Fibroblast of skin of left quadriceps (primary cell): Measurements from ENCODE around the gene ARPP21.

Source experiments
- DNase-seq, 2 experiments: peaks; one replicate each; pipeline ENCODE4 v3.0.0-alpha.2; 2013; ENCODE audit warnings: low read depth in 2 of 2

The ARPP21 gene

GRCh38 chr3:35641920-35642527, 2.7 kb downstream of the ARPP21 start:
- DNase-seq = no peak

GRCh38 chr3:35643495-35643894, 4.2 kb downstream of the ARPP21 start:
- DNase-seq = no peak

- no peak for DNase-seq
Observed at GRCh38 chr3:35644451-35644850, 5.1 kb downstream of the ARPP21 start.

GRCh38 chr3:35645189-35645588, 5.9 kb downstream of the ARPP21 start:
- DNase-seq = no peak

GRCh38 chr3:35646081-35646480, 6.8 kb downstream of the ARPP21 start:
- no peak for DNase-seq

- no peak for DNase-seq
Observed at GRCh38 chr3:35647461-35647860, 8.1 kb downstream of the ARPP21 start.

- DNase-seq = no peak
Observed at GRCh38 chr3:35648347-35648746, 9.0 kb downstream of the ARPP21 start.

- no peak for DNase-seq
Observed at GRCh38 chr3:35649405-35649804, 10.1 kb downstream of the ARPP21 start.

GRCh38 chr3:35651426-35651825, 12.1 kb downstream of the ARPP21 start:
- no peak for DNase-seq

GRCh38 chr3:35651851-35652250, 12.5 kb downstream of the ARPP21 start:
- no peak for DNase-seq

- no peak for DNase-seq
Observed at GRCh38 chr3:35653347-35653746, 14.0 kb downstream of the ARPP21 start.

- no peak for DNase-seq
Observed at GRCh38 chr3:35654476-35654875, 15.2 kb downstream of the ARPP21 start.

- DNase-seq = no peak
Observed at GRCh38 chr3:35658686-35659085, 19.4 kb downstream of the ARPP21 start.

- DNase-seq = no peak
Observed at GRCh38 chr3:35659768-35660167, 20.4 kb downstream of the ARPP21 start.

GRCh38 chr3:35663471-35663870, 24.1 kb downstream of the ARPP21 start:
- no peak for DNase-seq

- DNase-seq = no peak
Observed at GRCh38 chr3:35664460-35664919, 25.2 kb downstream of the ARPP21 start.

GRCh38 chr3:35665390-35666055, 26.2 kb downstream of the ARPP21 start:
- DNase-seq = no peak

- no peak for DNase-seq
Observed at GRCh38 chr3:35666888-35667287, 27.6 kb downstream of the ARPP21 start.

GRCh38 chr3:35670408-35670965, 31.2 kb downstream of the ARPP21 start:
- DNase-seq = no peak

GRCh38 chr3:35671483-35671882, 32.2 kb downstream of the ARPP21 start:
- DNase-seq = no peak

GRCh38 chr3:35673017-35673416, 33.7 kb downstream of the ARPP21 start:
- DNase-seq = no peak

GRCh38 chr3:35674451-35675109, 35.3 kb downstream of the ARPP21 start:
- DNase-seq = no peak

- no peak for DNase-seq
Observed at GRCh38 chr3:35675206-35675605, 35.9 kb downstream of the ARPP21 start.
